ENCODE results near the gene TIAM2.
A peak's percentile ranks its signal among the peaks of the same experiment; 100 is the strongest.

GRCh38 chr6:155177363-155177961, 182.3 kb downstream of the TIAM2 start:
- peak; percentile 52 to 73 for TF ChIP-seq CTCF (IDR thresholded peaks at IDR 0.05)
- no peak for TF ChIP-seq POLR2AphosphoS5 (IDR thresholded peaks at IDR 0.05)
- no peak for TF ChIP-seq POLR2A (IDR thresholded peaks at IDR 0.05)
- TF ChIP-seq EP300 (IDR thresholded peaks at IDR 0.05): no peak
